Measurements from ENCODE around the gene SESN3. TPM values are rescaled to one million over a fixed set of nuclear protein-coding genes. Genes with fewer than 3 reads are reported as not detected.

The SESN3 gene
- polyA plus RNA-seq, 1 donor from 2014 or later: 11.1 TPM

GRCh38 chr11:95247127-95247684 lies 16.2 kb upstream of the SESN3 start:
- no peaks in the 10 kb centered on the region for H3K9me3 ChIP-seq (ENCODE audit: low read length)
- H3K27me3 ChIP-seq (ENCODE audit: insufficient read depth, low read depth, low read length): no peaks in the 10 kb centered on the region
- H3K36me3 ChIP-seq (ENCODE audit: insufficient read depth, low read length): no peaks in the 10 kb centered on the region
- H3K9ac ChIP-seq (ENCODE audit: low read length): no peak overlapping the region
- no peak for TF ChIP-seq EZH2 (IDR thresholded peaks at IDR 0.05; ENCODE audit: borderline replicate concordance, insufficient read depth, low read length, poor library complexity, severe bottlenecking)
- no peak for TF ChIP-seq POLR2AphosphoS5 (IDR thresholded peaks at IDR 0.05)
- TF ChIP-seq REST (IDR thresholded peaks at IDR 0.05; ENCODE audit: borderline replicate concordance): no peak
- no peak for TF ChIP-seq SMC3 (conservative IDR thresholded peaks at IDR 0.05; ENCODE audit: poor library complexity)
- no peak for TF ChIP-seq MXI1 (conservative IDR thresholded peaks at IDR 0.05; ENCODE audit: poor library complexity, severe bottlenecking)
- TF ChIP-seq CTCF (IDR thresholded peaks at IDR 0.05; ENCODE audit: poor library complexity, severe bottlenecking): no peak
- no peak for TF ChIP-seq RAD21 (conservative IDR thresholded peaks at IDR 0.05)
- TF ChIP-seq TAF1 (IDR thresholded peaks at IDR 0.05; ENCODE audit: low read depth): no peak
- no peak for TF ChIP-seq EP300 (conservative IDR thresholded peaks at IDR 0.05; ENCODE audit: poor library complexity, severe bottlenecking)
- H3K9me2 ChIP-seq (ENCODE audit: insufficient read depth, low read length): no peaks in the 10 kb centered on the region
- H3K79me2 ChIP-seq (replicated peaks; ENCODE audit: insufficient read depth, low read length): no peaks in the 10 kb centered on the region
- H3F3A ChIP-seq (ENCODE audit: insufficient read depth, low read length, poor library complexity, severe bottlenecking): no peaks in the 10 kb centered on the region
- H3K4me3 ChIP-seq (ENCODE audit: low read length): no peak overlapping the region
- no peak overlapping the region for H3K4me2 ChIP-seq (ENCODE audit: low read length)
- H4K20me1 ChIP-seq (ENCODE audit: insufficient read depth): no peaks in the 10 kb centered on the region
- no peak overlapping the region for H3K27ac ChIP-seq (ENCODE audit: low read length)
- no peak overlapping the region for H2AFZ ChIP-seq (ENCODE audit: low read depth, low read length)

GRCh38 chr11:95245581-95245980 lies 14.6 kb upstream of the SESN3 start:
- Histone ChIP-seq H3K27me3 (ENCODE audit: insufficient read depth, low read depth, low read length) (no peaks in the 10 kb centered on the region), H3K9ac (ENCODE audit: low read length) (no peak overlapping the region), H3K9me3 (ENCODE audit: low read length) (no peaks in the 10 kb centered on the region), H3F3A (ENCODE audit: insufficient read depth, low read length, poor library complexity, severe bottlenecking) (no peaks in the 10 kb centered on the region), H3K79me2 (replicated peaks; ENCODE audit: insufficient read depth, low read length) (no peaks in the 10 kb centered on the region), H2AFZ (ENCODE audit: low read depth, low read length) (no peak overlapping the region), H3K36me3 (ENCODE audit: insufficient read depth, low read length) (no peaks in the 10 kb centered on the region), H3K4me2 (ENCODE audit: low read length) (no peak overlapping the region), H3K4me3 (ENCODE audit: low read length) (no peak overlapping the region), H4K20me1 (ENCODE audit: insufficient read depth) (no peaks in the 10 kb centered on the region), H3K9me2 (ENCODE audit: insufficient read depth, low read length) (no peaks in the 10 kb centered on the region), H3K27ac (ENCODE audit: low read length) (no peak overlapping the region)
- no peak for TF ChIP-seq POLR2AphosphoS5 (IDR thresholded peaks at IDR 0.05)
- TF ChIP-seq EZH2 (IDR thresholded peaks at IDR 0.05; ENCODE audit: borderline replicate concordance, insufficient read depth, low read length, poor library complexity, severe bottlenecking): no peak
- no peak for TF ChIP-seq CTCF (IDR thresholded peaks at IDR 0.05; ENCODE audit: poor library complexity, severe bottlenecking)
- no peak for TF ChIP-seq RAD21 (conservative IDR thresholded peaks at IDR 0.05)
- TF ChIP-seq MXI1 (conservative IDR thresholded peaks at IDR 0.05; ENCODE audit: poor library complexity, severe bottlenecking): no peak
- TF ChIP-seq SMC3 (conservative IDR thresholded peaks at IDR 0.05; ENCODE audit: poor library complexity): no peak
- TF ChIP-seq EP300 (conservative IDR thresholded peaks at IDR 0.05; ENCODE audit: poor library complexity, severe bottlenecking): no peak
- TF ChIP-seq REST (IDR thresholded peaks at IDR 0.05; ENCODE audit: borderline replicate concordance): no peak
- no peak for TF ChIP-seq TAF1 (IDR thresholded peaks at IDR 0.05; ENCODE audit: low read depth)
